Measurements from ENCODE around the gene RALBP1.
A peak's percentile ranks its signal among the peaks of the same experiment; 100 is the strongest.
"Not testable (repeated sequence)": the region's sequence is repeated elsewhere in the genome, so short reads cannot be mapped to it uniquely, and the experiment has no call there.

Gene RALBP1

GRCh38 chr18:9454061-9454703 is 21.1 kb upstream of the RALBP1 start:
- no peak for DNase-seq (ENCODE audit: extremely low read depth in 1 of 2, low read depth in 1 of 2)

GRCh38 chr18:9455718-9456511 is 19.4 kb upstream of the RALBP1 start:
- DNase-seq (ENCODE audit: extremely low read depth in 1 of 2, low read depth in 1 of 2): no peak

GRCh38 chr18:9466127-9466526 is 9.2 kb upstream of the RALBP1 start:
- DNase-seq (ENCODE audit: extremely low read depth in 1 of 2, low read depth in 1 of 2): no peak

- no peak for DNase-seq (ENCODE audit: extremely low read depth in 1 of 2, low read depth in 1 of 2)
Measured at GRCh38 chr18:9466846-9467245, 8.5 kb upstream of the RALBP1 start.

- DNase-seq (ENCODE audit: extremely low read depth in 1 of 2, low read depth in 1 of 2): no peak
Measured at GRCh38 chr18:9468998-9469397, 6.3 kb upstream of the RALBP1 start.

GRCh38 chr18:9469685-9470084 is 5.6 kb upstream of the RALBP1 start:
- DNase-seq (ENCODE audit: extremely low read depth in 1 of 2, low read depth in 1 of 2): no peak

- no peak for DNase-seq (ENCODE audit: extremely low read depth in 1 of 2, low read depth in 1 of 2)
Measured at GRCh38 chr18:9474108-9474982, 968 bp upstream of the RALBP1 start.

GRCh38 chr18:9475643-9476591 is 604 bp downstream of the RALBP1 start:
- DNase-seq (ENCODE audit: extremely low read depth in 1 of 2, low read depth in 1 of 2): peak; percentile 48 to 49

- not testable (repeated sequence) for DNase-seq (ENCODE audit: extremely low read depth in 1 of 2, low read depth in 1 of 2)
Measured at GRCh38 chr18:9476949-9477348, 1.6 kb downstream of the RALBP1 start.

GRCh38 chr18:9477509-9477908 is 2.2 kb downstream of the RALBP1 start:
- no peak for DNase-seq (ENCODE audit: extremely low read depth in 1 of 2, low read depth in 1 of 2)

GRCh38 chr18:9478545-9478944 is 3.2 kb downstream of the RALBP1 start:
- no peak for DNase-seq (ENCODE audit: extremely low read depth in 1 of 2, low read depth in 1 of 2)

- DNase-seq (ENCODE audit: extremely low read depth in 1 of 2, low read depth in 1 of 2): no peak
Measured at GRCh38 chr18:9482790-9483189, 7.5 kb downstream of the RALBP1 start.

- no peak for DNase-seq (ENCODE audit: extremely low read depth in 1 of 2, low read depth in 1 of 2)
Measured at GRCh38 chr18:9483526-9483925, 8.2 kb downstream of the RALBP1 start.

- not testable (repeated sequence) for DNase-seq (ENCODE audit: extremely low read depth in 1 of 2, low read depth in 1 of 2)
Measured at GRCh38 chr18:9484856-9485255, 9.5 kb downstream of the RALBP1 start.

- DNase-seq (ENCODE audit: extremely low read depth in 1 of 2, low read depth in 1 of 2): no peak
Measured at GRCh38 chr18:9488538-9488937, 13.2 kb downstream of the RALBP1 start.

GRCh38 chr18:9494778-9495331 is 19.5 kb downstream of the RALBP1 start:
- no peak for DNase-seq (ENCODE audit: extremely low read depth in 1 of 2, low read depth in 1 of 2)

- DNase-seq (ENCODE audit: extremely low read depth in 1 of 2, low read depth in 1 of 2): no peak
Measured at GRCh38 chr18:9495465-9495864, 20.2 kb downstream of the RALBP1 start.

GRCh38 chr18:9495916-9496705 is 20.8 kb downstream of the RALBP1 start:
- DNase-seq (ENCODE audit: extremely low read depth in 1 of 2, low read depth in 1 of 2): no peak

GRCh38 chr18:9506046-9506792 is 30.9 kb downstream of the RALBP1 start:
- no peak for DNase-seq (ENCODE audit: extremely low read depth in 1 of 2, low read depth in 1 of 2)

Measured in stimulated activated CD8-positive, alpha-beta memory T cell treated with anti-CD3 and anti-CD28 coated beads, Interleukin-7, amount 100 ng/mL, for 48 hours (primary cell).